Measurements from ENCODE around the gene GPR33.
"Not testable (repeated sequence)": the region's sequence is repeated elsewhere in the genome, so short reads cannot be mapped to it uniquely, and the experiment has no call there.

The GPR33 gene

DNA sequence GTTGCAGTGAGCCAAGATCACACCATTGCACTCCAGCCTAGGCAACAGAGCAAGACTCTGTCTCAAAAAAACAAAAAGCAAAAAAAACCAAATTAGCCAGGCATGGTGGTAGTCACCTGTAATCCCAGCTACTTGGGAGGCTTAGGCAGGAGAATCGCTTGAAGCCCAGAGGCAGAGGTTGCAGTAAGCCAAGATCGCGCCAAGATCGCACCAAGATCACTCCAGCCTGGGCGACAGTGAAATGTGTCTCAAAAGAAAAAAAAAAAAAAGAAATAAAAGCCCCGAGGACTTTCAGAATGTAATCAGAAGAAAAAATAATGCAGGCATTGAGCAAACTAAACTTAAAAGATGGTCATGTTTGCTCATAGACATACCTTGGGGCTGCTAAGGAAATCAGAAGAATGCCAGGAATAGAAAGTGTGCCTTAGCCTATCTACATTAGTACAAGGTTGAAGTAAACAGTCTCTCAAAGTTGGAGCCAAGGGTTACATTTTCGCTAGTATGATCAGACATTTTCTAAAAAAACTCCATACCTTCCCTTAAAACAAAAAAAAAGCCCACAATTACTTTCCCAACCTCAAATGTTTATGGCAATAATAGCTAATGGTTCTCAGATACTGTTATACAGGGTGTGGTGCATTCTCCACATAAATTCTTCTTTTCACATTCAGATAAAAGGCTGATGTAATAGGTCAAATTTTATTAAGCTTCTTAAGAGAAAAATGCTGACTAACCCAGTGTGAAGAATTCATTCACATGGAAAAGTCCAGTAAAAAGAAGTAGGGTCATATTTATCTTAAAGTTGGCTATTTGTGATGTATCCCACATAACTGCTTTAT lies 46.3 kb downstream of the GPR33 start:
- no peak overlapping the region for H3K9ac ChIP-seq (ENCODE audit: low read depth, low read length, poor library complexity, severe bottlenecking)
- H3K79me2 ChIP-seq (ENCODE audit: insufficient read depth, low read length): no peaks in the 10 kb centered on the region
- H3K4me2 ChIP-seq (ENCODE audit: low read depth, low read length, poor library complexity, severe bottlenecking): no peak overlapping the region
- H3K36me3 ChIP-seq (ENCODE audit: insufficient read depth, low read length): no peaks in the 10 kb centered on the region
- H3K4me3 ChIP-seq (ENCODE audit: low read length, poor library complexity, severe bottlenecking): no peak overlapping the region
- H3F3A ChIP-seq (ENCODE audit: low read depth): no peaks in the 10 kb centered on the region
- no peaks in the 10 kb centered on the region for H4K20me1 ChIP-seq (ENCODE audit: insufficient read depth, low read length, poor library complexity, severe bottlenecking)
- no peaks in the 10 kb centered on the region for H3K4me1 ChIP-seq (ENCODE audit: insufficient read depth, low read length, poor library complexity, severe bottlenecking)
- no peak overlapping the region for H2AFZ ChIP-seq (ENCODE audit: low read length)
- H3K9me3 ChIP-seq (ENCODE audit: insufficient read depth, low read depth, low read length): no peaks in the 10 kb centered on the region
- no peaks in the 10 kb centered on the region for H3K27me3 ChIP-seq (ENCODE audit: insufficient read depth, low read length, poor library complexity, severe bottlenecking)
- no peaks in the 10 kb centered on the region for H3K9me2 ChIP-seq (replicated peaks; ENCODE audit: low read depth, low read length)
- TF ChIP-seq, protein P1, sequence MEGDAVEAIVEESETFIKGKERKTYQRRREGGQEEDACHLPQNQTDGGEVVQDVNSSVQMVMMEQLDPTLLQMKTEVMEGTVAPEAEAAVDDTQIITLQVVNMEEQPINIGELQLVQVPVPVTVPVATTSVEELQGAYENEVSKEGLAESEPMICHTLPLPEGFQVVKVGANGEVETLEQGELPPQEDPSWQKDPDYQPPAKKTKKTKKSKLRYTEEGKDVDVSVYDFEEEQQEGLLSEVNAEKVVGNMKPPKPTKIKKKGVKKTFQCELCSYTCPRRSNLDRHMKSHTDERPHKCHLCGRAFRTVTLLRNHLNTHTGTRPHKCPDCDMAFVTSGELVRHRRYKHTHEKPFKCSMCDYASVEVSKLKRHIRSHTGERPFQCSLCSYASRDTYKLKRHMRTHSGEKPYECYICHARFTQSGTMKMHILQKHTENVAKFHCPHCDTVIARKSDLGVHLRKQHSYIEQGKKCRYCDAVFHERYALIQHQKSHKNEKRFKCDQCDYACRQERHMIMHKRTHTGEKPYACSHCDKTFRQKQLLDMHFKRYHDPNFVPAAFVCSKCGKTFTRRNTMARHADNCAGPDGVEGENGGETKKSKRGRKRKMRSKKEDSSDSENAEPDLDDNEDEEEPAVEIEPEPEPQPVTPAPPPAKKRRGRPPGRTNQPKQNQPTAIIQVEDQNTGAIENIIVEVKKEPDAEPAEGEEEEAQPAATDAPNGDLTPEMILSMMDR (conservative IDR thresholded peaks at IDR 0.05; ENCODE audit: low read length): no peak
- no peak for TF ChIP-seq EZH2phosphoT487 (IDR thresholded peaks at IDR 0.05; ENCODE audit: borderline replicate concordance)

DNA sequence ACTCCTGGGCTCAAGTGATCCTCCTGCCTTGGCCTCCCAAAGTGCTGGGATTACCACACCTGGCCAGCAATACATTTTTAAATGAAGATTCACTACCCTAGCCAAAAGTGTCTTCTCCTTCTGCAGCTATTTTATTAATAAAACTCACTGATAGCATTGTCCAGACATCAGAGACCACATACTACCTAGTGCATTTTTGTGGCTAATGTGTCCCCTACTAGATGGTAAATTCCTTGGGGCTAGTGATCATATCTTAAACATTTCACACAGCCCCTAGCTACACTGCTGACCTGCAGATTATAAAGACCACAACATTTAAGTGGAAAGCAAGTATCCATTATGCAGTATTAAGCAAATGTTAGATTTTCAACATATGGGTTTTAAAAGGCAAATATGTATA lies 47.6 kb downstream of the GPR33 start:
- Histone ChIP-seq H3K9ac (ENCODE audit: low read depth, low read length, poor library complexity, severe bottlenecking) (no peak overlapping the region), H3K79me2 (ENCODE audit: insufficient read depth, low read length) (no peaks in the 10 kb centered on the region), H3K36me3 (ENCODE audit: insufficient read depth, low read length) (no peaks in the 10 kb centered on the region), H3K9me2 (replicated peaks; ENCODE audit: low read depth, low read length) (no peaks in the 10 kb centered on the region), H3K4me3 (ENCODE audit: low read length, poor library complexity, severe bottlenecking) (no peak overlapping the region), H3K4me1 (ENCODE audit: insufficient read depth, low read length, poor library complexity, severe bottlenecking) (no peaks in the 10 kb centered on the region), H3K9me3 (ENCODE audit: insufficient read depth, low read depth, low read length) (no peaks in the 10 kb centered on the region), H4K20me1 (ENCODE audit: insufficient read depth, low read length, poor library complexity, severe bottlenecking) (no peaks in the 10 kb centered on the region), H2AFZ (ENCODE audit: low read length) (no peak overlapping the region), H3K4me2 (ENCODE audit: low read depth, low read length, poor library complexity, severe bottlenecking) (no peak overlapping the region), H3F3A (ENCODE audit: low read depth) (no peaks in the 10 kb centered on the region), H3K27me3 (ENCODE audit: insufficient read depth, low read length, poor library complexity, severe bottlenecking) (no peaks in the 10 kb centered on the region)
- TF ChIP-seq, protein P1 (conservative IDR thresholded peaks at IDR 0.05; ENCODE audit: low read length): no peak
- TF ChIP-seq EZH2phosphoT487 (IDR thresholded peaks at IDR 0.05; ENCODE audit: borderline replicate concordance): no peak

DNA sequence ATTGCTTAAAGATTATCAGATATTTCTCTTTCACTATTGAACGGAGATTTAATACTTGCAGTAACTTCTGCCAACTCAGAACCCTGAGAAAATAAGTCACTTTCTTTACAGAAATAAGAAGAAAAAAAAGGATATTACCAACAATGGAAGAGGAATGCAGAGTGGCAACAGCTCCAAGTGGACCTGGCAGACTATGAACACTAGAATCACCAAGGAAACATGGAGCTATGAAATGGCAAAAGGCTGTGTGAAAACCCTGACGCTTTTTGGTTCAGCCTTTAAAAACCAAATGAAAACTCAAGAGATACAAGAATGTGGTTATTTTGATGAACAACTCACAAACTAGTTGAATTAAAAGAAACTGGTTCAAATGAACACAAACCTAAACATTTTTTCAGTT lies 48.3 kb downstream of the GPR33 start:
- Histone ChIP-seq H3K36me3 (ENCODE audit: insufficient read depth, low read length) (no peaks in the 10 kb centered on the region), H3K9me2 (replicated peaks; ENCODE audit: low read depth, low read length) (no peaks in the 10 kb centered on the region), H2AFZ (ENCODE audit: low read length) (no peak overlapping the region), H3K79me2 (ENCODE audit: insufficient read depth, low read length) (no peaks in the 10 kb centered on the region), H3F3A (ENCODE audit: low read depth) (no peaks in the 10 kb centered on the region), H3K4me3 (ENCODE audit: low read length, poor library complexity, severe bottlenecking) (no peak overlapping the region), H3K4me2 (ENCODE audit: low read depth, low read length, poor library complexity, severe bottlenecking) (no peak overlapping the region), H3K27me3 (ENCODE audit: insufficient read depth, low read length, poor library complexity, severe bottlenecking) (no peaks in the 10 kb centered on the region), H3K9me3 (ENCODE audit: insufficient read depth, low read depth, low read length) (no peaks in the 10 kb centered on the region), H3K9ac (ENCODE audit: low read depth, low read length, poor library complexity, severe bottlenecking) (no peak overlapping the region), H4K20me1 (ENCODE audit: insufficient read depth, low read length, poor library complexity, severe bottlenecking) (no peaks in the 10 kb centered on the region), H3K4me1 (ENCODE audit: insufficient read depth, low read length, poor library complexity, severe bottlenecking) (no peaks in the 10 kb centered on the region)
- no peak for TF ChIP-seq EZH2phosphoT487 (IDR thresholded peaks at IDR 0.05; ENCODE audit: borderline replicate concordance)
- TF ChIP-seq, protein P1 (conservative IDR thresholded peaks at IDR 0.05; ENCODE audit: low read length): no peak

DNA sequence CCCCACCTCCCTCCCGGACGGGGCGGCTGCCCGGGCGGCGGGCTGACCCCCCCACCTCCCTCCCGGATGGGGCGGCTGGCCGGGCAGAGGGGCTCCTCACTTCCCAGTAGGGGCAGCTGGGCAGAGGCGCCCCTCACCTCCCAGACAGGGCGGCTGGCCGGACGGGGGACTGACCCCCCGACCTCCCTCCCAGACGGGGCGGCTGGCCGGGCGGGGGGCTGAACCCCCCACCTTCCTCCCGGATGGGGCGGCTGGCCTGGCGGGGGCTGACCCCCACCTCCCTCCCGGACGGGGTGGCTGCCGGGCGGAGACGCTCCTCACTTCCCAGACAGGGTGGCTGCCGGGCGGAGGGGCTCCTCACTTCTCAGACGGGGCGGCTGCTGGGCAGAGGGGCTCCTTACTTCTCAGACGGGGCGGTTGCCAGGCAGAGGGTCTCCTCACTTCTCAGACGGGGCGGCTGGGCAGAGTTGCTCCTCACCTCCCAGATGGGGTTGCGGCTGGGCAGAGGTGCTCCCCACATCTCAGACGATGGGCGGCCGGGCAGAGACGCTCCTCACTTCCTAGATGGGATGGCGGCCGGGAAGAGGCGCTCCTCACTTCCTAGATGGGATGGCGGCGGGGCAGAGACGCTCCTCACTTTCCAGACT lies 50.7 kb downstream of the GPR33 start:
- not testable (repeated sequence) for H3K9ac ChIP-seq (ENCODE audit: low read depth, low read length, poor library complexity, severe bottlenecking); H4K20me1 ChIP-seq (ENCODE audit: insufficient read depth, low read length, poor library complexity, severe bottlenecking); H3K27me3 ChIP-seq (ENCODE audit: insufficient read depth, low read length, poor library complexity, severe bottlenecking)

More for the DNA sequence above, 50.7 kb downstream of the GPR33 start:
- H3K4me3 ChIP-seq (ENCODE audit: low read length, poor library complexity, severe bottlenecking); H3K9me3 ChIP-seq (ENCODE audit: insufficient read depth, low read depth, low read length); H3K4me2 ChIP-seq (ENCODE audit: low read depth, low read length, poor library complexity, severe bottlenecking); H3K4me1 ChIP-seq (ENCODE audit: insufficient read depth, low read length, poor library complexity, severe bottlenecking); H3K79me2 ChIP-seq (ENCODE audit: insufficient read depth, low read length); H3K9me2 ChIP-seq (replicated peaks; ENCODE audit: low read depth, low read length); H2AFZ ChIP-seq (ENCODE audit: low read length); H3F3A ChIP-seq (ENCODE audit: low read depth); H3K36me3 ChIP-seq (ENCODE audit: insufficient read depth, low read length): not testable (repeated sequence)

Data from Loucy (cell line).